T-helper 22 cell (primary cell): ENCODE data around the gene CFHR5.
"Not testable (repeated sequence)": the region's sequence is repeated elsewhere in the genome, so short reads cannot be mapped to it uniquely, and the experiment has no call there.

ENCODE experiments used
- DNase-seq: peaks from one replicate; pipeline ENCODE4 v3.0.0-alpha.2; 2020; ENCODE audit warnings: low read depth

The CFHR5 gene

DNA sequence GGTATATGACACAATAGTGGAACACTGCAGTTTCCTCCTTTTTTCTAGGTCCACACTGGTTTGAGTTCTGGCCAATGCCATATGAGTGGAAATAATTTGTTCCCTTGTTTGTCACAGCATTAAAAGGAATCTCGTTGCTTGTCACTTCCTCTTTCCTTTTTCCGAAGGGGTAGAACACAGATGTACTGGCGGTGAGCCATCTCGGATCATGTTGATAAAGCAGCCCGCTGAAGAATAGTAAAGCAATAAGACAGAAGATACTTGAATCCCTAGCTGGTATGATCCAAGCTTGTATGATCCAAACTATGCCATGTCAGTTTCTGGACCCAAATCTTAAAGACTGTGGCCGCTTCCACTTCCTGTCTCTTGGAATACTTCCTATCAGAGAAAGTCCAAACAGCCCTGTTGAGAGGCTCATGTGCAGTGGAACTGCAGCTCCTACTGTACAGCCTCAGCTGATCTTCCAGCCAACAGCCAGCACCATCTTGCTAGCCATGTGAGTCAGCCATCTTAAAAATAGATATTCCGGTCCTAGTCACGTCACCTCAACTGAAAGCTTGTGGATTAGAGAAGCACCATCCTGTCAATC lies 40.3 kb downstream of the CFHR5 start:
- no peak for DNase-seq

GRCh38 chr1:197021716-197022115 lies 44.4 kb downstream of the CFHR5 start:
- no peak for DNase-seq

- no peak for DNase-seq
Observed at GRCh38 chr1:197024460-197024859, 47.1 kb downstream of the CFHR5 start.

GRCh38 chr1:197027359-197027758 lies 50.0 kb downstream of the CFHR5 start:
- DNase-seq, result no peak

- DNase-seq, result no peak
Observed at GRCh38 chr1:197029749-197030148, 52.4 kb downstream of the CFHR5 start.

GRCh38 chr1:197034631-197035339 lies 57.4 kb downstream of the CFHR5 start:
- DNase-seq, result not testable (repeated sequence)

DNA sequence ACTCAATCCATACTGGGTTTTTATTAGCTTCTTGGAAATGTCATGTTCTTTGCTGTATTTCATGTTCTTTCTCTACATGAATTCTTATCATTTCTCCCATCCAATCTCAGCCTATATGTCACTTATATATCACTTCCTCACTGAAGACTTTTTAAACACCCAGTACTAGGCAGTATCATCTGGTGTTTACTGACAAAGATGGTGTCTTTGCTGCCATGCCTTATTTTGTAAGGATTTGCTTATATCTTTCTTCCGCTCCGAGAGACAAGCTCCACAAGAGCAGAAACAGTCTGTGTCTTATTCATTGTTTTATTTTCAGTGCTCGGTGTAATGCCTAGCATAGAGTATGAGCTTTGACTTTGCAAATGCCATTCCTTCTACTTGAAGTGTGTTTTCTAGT lies 59.5 kb downstream of the CFHR5 start:
- no peak for DNase-seq

GRCh38 chr1:197041486-197042353 lies 64.4 kb downstream of the CFHR5 start:
- DNase-seq, result no peak

- no peak for DNase-seq
Observed at GRCh38 chr1:197042676-197043341, 65.5 kb downstream of the CFHR5 start.

DNA sequence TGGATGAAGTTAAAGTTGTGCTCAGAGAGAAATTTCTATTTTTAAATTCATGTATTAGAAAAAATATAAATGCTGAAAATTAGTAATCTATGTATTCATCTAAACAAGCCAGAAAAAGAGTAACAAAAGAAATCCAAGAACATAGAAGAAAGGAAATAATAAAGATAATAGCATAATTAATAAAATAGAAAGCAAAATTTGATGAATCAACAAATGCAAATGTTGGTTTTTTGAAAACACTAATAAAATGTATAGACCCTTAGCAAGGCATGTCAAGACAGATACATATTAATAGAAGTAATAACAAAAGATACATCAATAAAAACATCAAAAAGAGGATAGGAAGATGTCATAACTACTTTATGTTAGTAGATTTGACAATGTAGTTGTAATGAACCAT lies 71.7 kb downstream of the CFHR5 start:
- DNase-seq, result no peak
